Astrocyte (in vitro differentiated cells and primary cell): ENCODE results near the gene GRIK1. TPM values are rescaled to one million over a fixed set of nuclear protein-coding genes. Genes with fewer than 3 reads are reported as not detected.

Experiments
- DNase-seq: peaks from one replicate; pipeline ENCODE4 v3.0.0-alpha.2; 2010; ENCODE audit warnings: low read depth
- FAIRE-seq: peaks from 2 replicates; lab custom pipeline; 2011; peaks lifted over from hg19 to GRCh38; lab: Jason Lieb, UNC
- H2AFZ ChIP-seq: 2 replicates; pipeline ENCODE4 v1.6.0; 2012; ENCODE audit warnings: low read depth, low read length, inconsistent platforms
- H3K27ac ChIP-seq: 2 replicates; pipeline ENCODE4 v1.5.1; 2011; ENCODE audit warnings: low read depth, low read length, inconsistent platforms
- H3K27me3 ChIP-seq: 2 replicates; pipeline ENCODE4 v1.6.0; 2011; ENCODE audit warnings: low read length, inconsistent platforms; ENCODE audit not compliant: insufficient read depth
- H3K36me3 ChIP-seq: 2 replicates; pipeline ENCODE4 v1.5.1; 2011; ENCODE audit warnings: low read length, inconsistent platforms; ENCODE audit not compliant: insufficient read depth
- H3K4me1 ChIP-seq: 2 replicates; pipeline ENCODE4 v1.5.1; 2011; ENCODE audit warnings: low read length, inconsistent platforms; ENCODE audit not compliant: insufficient read depth
- H3K4me2 ChIP-seq: 2 replicates; pipeline ENCODE4 v1.6.0; 2012; ENCODE audit warnings: low read length, inconsistent platforms
- H3K4me3 ChIP-seq: 2 replicates; pipeline ENCODE4 v1.5.1; 2011; ENCODE audit warnings: low read depth, mild to moderate bottlenecking, low read length, inconsistent platforms; ENCODE audit not compliant: insufficient read depth
- H3K79me2 ChIP-seq: 2 replicates; pipeline ENCODE4 v1.6.0; 2012; ENCODE audit warnings: mild to moderate bottlenecking, low read length, inconsistent platforms; ENCODE audit not compliant: insufficient read depth
- H3K9ac ChIP-seq: 2 replicates; pipeline ENCODE4 v1.6.0; 2012; ENCODE audit warnings: mild to moderate bottlenecking, low read length, inconsistent platforms
- H3K9me3 ChIP-seq: 2 replicates; pipeline ENCODE4 v1.5.1; 2012; ENCODE audit warnings: low read depth, mild to moderate bottlenecking, low read length, inconsistent platforms; ENCODE audit not compliant: insufficient read depth
- H4K20me1 ChIP-seq: 2 replicates; pipeline ENCODE4 v1.6.0; 2012; ENCODE audit warnings: low read length, inconsistent platforms; ENCODE audit not compliant: insufficient read depth
- H3K27ac Mint-ChIP-seq: one replicate; pipeline ENCODE4 v1.8.0; 2021; ENCODE audit warnings: mild to moderate bottlenecking, mixed read lengths; ENCODE audit not compliant: unreplicated experiment
- H3K27me3 Mint-ChIP-seq: one replicate; pipeline ENCODE4 v1.8.0; 2021; ENCODE audit warnings: low read depth, mixed read lengths; ENCODE audit not compliant: unreplicated experiment
- H3K36me3 Mint-ChIP-seq: one replicate; pipeline ENCODE4 v1.8.0; 2021; ENCODE audit warnings: low read depth, mixed read lengths; ENCODE audit not compliant: unreplicated experiment
- H3K4me1 Mint-ChIP-seq: one replicate; pipeline ENCODE4 v1.8.0; 2021; ENCODE audit warnings: low read depth, mixed read lengths; ENCODE audit not compliant: unreplicated experiment
- H3K4me3 Mint-ChIP-seq: one replicate; pipeline ENCODE4 v1.8.0; 2021; ENCODE audit warnings: mild to moderate bottlenecking, moderate library complexity, mixed read lengths; ENCODE audit not compliant: unreplicated experiment
- H3K9me3 Mint-ChIP-seq: one replicate; pipeline ENCODE4 v1.8.0; 2021; ENCODE audit warnings: mild to moderate bottlenecking, mixed read lengths; ENCODE audit not compliant: unreplicated experiment
- EZH2 ChIP-seq: IDR thresholded peaks from 2 replicates; pipeline ENCODE4 v1.6.1; 2012; ENCODE audit warnings: mild to moderate bottlenecking, low read length, inconsistent platforms; ENCODE audit not compliant: insufficient read depth
- total RNA-seq: library from RNA; stranded (reverse); gene quantifications from 2 replicates; pipeline ENCODE4 v1.2.1, GENCODE V29; 2021
- TF ChIP-seq, protein P1 (sequence below): IDR thresholded peaks from 2 replicates; pipeline ENCODE4 v1.5.1; 2011; ENCODE audit warnings: low read depth, mild to moderate bottlenecking, inconsistent platforms, low read length, moderate library complexity; ENCODE audit not compliant: insufficient read depth

Gene GRIK1
- total RNA-seq, 1 donor from 2014 or later, result not detected

DNA sequence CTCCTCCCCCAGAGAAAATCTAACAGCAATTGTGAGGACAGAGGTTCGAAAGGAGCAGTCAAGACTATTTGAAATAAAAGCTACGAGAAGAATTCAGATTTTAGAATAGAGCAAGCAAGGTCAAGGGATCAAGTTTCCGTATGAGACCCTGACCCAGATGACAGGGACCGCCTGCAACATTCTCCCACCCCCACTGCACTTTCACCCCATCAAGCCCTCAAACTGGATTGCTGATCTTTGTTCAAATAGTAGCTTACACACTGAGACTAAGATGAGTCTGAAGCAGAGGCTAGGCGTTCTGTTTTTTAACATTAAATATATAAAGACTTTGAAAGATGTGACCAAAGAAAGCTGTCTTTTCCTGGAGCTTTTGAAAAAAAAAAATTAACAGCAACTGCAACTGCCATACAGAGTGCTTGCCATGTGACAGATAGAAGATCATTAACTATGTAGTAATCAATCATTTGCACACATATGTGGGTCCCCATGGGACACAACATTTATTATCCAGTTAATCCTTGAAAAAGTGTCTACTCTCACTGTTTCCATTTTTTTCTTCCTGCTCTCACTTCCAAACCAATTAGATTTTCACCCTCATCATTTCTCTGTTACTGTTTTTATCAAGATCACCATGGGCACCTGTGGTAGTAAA is 120.0 kb downstream of the GRIK1 start:
- DNase-seq, result no peak
- Histone ChIP-seq H3K79me2 (no peaks in the 10 kb centered on the region), H2AFZ (no peak overlapping the region), H3K36me3 (no peaks in the 10 kb centered on the region), H3K4me2 (no peak overlapping the region), H3K27ac (no peak overlapping the region), H3K4me3 (no peak overlapping the region), H3K9ac (no peak overlapping the region), H3K27me3 (no peaks in the 10 kb centered on the region), H3K9me3 (no peaks in the 10 kb centered on the region), H3K4me1 (no peaks in the 10 kb centered on the region), H4K20me1 (no peaks in the 10 kb centered on the region)
- TF ChIP-seq, protein P1, sequence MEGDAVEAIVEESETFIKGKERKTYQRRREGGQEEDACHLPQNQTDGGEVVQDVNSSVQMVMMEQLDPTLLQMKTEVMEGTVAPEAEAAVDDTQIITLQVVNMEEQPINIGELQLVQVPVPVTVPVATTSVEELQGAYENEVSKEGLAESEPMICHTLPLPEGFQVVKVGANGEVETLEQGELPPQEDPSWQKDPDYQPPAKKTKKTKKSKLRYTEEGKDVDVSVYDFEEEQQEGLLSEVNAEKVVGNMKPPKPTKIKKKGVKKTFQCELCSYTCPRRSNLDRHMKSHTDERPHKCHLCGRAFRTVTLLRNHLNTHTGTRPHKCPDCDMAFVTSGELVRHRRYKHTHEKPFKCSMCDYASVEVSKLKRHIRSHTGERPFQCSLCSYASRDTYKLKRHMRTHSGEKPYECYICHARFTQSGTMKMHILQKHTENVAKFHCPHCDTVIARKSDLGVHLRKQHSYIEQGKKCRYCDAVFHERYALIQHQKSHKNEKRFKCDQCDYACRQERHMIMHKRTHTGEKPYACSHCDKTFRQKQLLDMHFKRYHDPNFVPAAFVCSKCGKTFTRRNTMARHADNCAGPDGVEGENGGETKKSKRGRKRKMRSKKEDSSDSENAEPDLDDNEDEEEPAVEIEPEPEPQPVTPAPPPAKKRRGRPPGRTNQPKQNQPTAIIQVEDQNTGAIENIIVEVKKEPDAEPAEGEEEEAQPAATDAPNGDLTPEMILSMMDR, result no peak
- TF ChIP-seq EZH2, result no peak
- Mint-ChIP-seq H3K27me3 (no peaks in the 10 kb centered on the region), H3K4me1 (no peaks in the 10 kb centered on the region), H3K9me3 (no peaks in the 10 kb centered on the region), H3K4me3 (no peak overlapping the region), H3K27ac (no peak overlapping the region), H3K36me3 (no peaks in the 10 kb centered on the region)
- no peak for FAIRE-seq

DNA sequence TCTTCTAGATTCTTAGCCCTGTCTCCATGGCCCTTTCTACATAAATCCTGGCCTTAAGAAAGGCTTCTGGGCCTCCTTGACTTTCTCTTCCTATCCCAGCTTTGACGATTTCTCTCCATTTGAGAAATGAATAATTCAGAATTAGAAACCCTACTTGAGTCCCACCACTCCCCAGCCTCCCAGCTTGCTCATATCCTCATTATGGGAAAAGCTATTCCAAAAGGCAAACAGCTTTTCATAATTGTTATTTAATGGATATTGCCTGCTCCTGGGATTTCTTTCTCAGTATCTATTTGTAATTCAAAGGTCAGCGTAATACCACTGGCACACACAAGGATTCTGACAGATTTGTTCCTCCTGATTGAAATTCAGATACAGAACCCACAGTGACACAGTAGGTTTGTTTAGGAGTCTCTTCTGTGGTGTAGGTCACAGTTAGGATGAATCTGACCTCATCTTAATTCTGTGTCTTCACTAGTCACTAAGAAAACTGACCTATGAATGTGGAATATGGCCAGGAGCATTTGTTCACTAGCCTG is 121.3 kb downstream of the GRIK1 start:
- no peak for DNase-seq
- Histone ChIP-seq H3K36me3 (no peaks in the 10 kb centered on the region), H3K4me1 (no peaks in the 10 kb centered on the region), H3K4me2 (no peak overlapping the region), H2AFZ (no peak overlapping the region), H3K9ac (no peak overlapping the region), H3K27me3 (no peaks in the 10 kb centered on the region), H3K79me2 (no peaks in the 10 kb centered on the region), H3K4me3 (no peak overlapping the region), H3K27ac (no peak overlapping the region), H4K20me1 (no peaks in the 10 kb centered on the region), H3K9me3 (no peaks in the 10 kb centered on the region)
- H3K9me3 Mint-ChIP-seq, result no peaks in the 10 kb centered on the region
- no peaks in the 10 kb centered on the region for H3K27me3 Mint-ChIP-seq
- H3K4me1 Mint-ChIP-seq, result no peaks in the 10 kb centered on the region
- H3K27ac Mint-ChIP-seq, result no peak overlapping the region
- no peaks in the 10 kb centered on the region for H3K36me3 Mint-ChIP-seq
- no peak for FAIRE-seq
- TF ChIP-seq, protein P1, result no peak
- TF ChIP-seq EZH2, result no peak
- H3K4me3 Mint-ChIP-seq, result no peak overlapping the region

DNA sequence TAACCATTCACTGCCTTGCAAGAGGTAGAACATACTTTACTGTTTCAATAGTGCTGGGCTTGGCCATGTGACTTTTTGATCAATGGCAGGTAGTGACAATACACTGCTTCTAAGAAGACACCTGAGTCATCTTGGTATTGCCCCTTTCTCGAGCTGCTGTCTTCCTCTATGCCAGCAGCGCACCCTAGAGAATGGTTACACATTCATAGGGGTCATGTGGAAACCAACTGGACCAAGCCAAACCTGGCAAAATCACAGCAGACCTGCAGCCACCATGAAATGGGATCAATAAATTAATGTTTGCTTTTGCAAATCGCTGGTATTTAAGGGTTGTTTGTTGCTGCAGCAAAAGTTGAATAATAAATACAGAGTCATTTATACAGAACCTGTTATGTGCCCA is 122.3 kb downstream of the GRIK1 start:
- no peaks in the 10 kb centered on the region for H3K27me3 ChIP-seq
- H3K4me2 ChIP-seq, result no peak overlapping the region
- H3K27ac ChIP-seq, result no peak overlapping the region
- Mint-ChIP-seq H3K27ac (no peak overlapping the region), H3K4me3 (no peak overlapping the region), H3K36me3 (no peaks in the 10 kb centered on the region), H3K27me3 (no peaks in the 10 kb centered on the region), H3K9me3 (no peaks in the 10 kb centered on the region), H3K4me1 (no peaks in the 10 kb centered on the region)
- H3K9ac ChIP-seq, result no peak overlapping the region
- no peak overlapping the region for H2AFZ ChIP-seq
- H3K9me3 ChIP-seq, result no peaks in the 10 kb centered on the region
- TF ChIP-seq, protein P1, result no peak
- TF ChIP-seq EZH2, result no peak
- no peaks in the 10 kb centered on the region for H4K20me1 ChIP-seq
- no peaks in the 10 kb centered on the region for H3K79me2 ChIP-seq
- no peaks in the 10 kb centered on the region for H3K4me1 ChIP-seq
- DNase-seq, result no peak
- H3K4me3 ChIP-seq, result no peak overlapping the region
- H3K36me3 ChIP-seq, result no peaks in the 10 kb centered on the region
- no peak for FAIRE-seq
